A673 (cell line): ENCODE measurements around the gene RAB7B. TPM values are rescaled to one million over a fixed set of nuclear protein-coding genes. Genes with fewer than 3 reads are reported as not detected.

Experiments
- BruUV-seq: library from RNA; stranded (reverse); fragments of 400-500 nt; replicated peaks from 2 replicates; lab custom pipeline; 2021; lab: Mats Ljungman, UMichigan
- CTCF ChIA-PET: fragments of 300-600 bp; sonication (Branson Sonifier 250); formaldehyde crosslinking; loops from one replicate; lab custom pipeline; 2022; ENCODE audit warnings: antibody characterized with exemption; lab: Charles Lee
- POLR2A ChIA-PET: fragments of 300-600 bp; sonication (Branson Sonifier 250); formaldehyde crosslinking; loops from one replicate; lab custom pipeline; 2022; ENCODE audit warnings: antibody characterized with exemption; ENCODE audit not compliant: low non-redundant PET; lab: Charles Lee
- DNase-seq: peaks from one replicate; pipeline ENCODE4 v3.0.0-alpha.2; 2015; ENCODE audit warnings: low spot score
- H3K27ac ChIP-seq: fragments of 200-600 bp; sonication (generic); 2 replicates; pipeline ENCODE4 v1.5.1; 2016; ENCODE audit warnings: mixed run types, low read depth, mild to moderate bottlenecking, mixed read lengths, antibody characterized with exemption, low read length; ENCODE audit not compliant: poor library complexity, severe bottlenecking
- H3K27me3 ChIP-seq: fragments of 200-600 bp; sonication (generic); replicated peaks from 2 replicates; pipeline ENCODE4 v1.6.1; 2017; ENCODE audit warnings: mixed run types, low read depth, mild to moderate bottlenecking, mixed read lengths, antibody characterized with exemption, low read length; ENCODE audit not compliant: insufficient read depth, poor library complexity
- H3K36me3 ChIP-seq: fragments of 200-600 bp; sonication (generic); 2 replicates; pipeline ENCODE4 v1.6.1; 2016; ENCODE audit warnings: mixed run types, mild to moderate bottlenecking, mixed read lengths, antibody characterized with exemption, low read length; ENCODE audit not compliant: insufficient read depth, poor library complexity, severe bottlenecking
- H3K4me1 ChIP-seq: fragments of 200-600 bp; sonication (generic); 2 replicates; pipeline ENCODE4 v1.6.1; 2017; ENCODE audit warnings: mixed run types, mild to moderate bottlenecking, mixed read lengths, antibody characterized with exemption, low read length; ENCODE audit not compliant: insufficient read depth, poor library complexity, severe bottlenecking
- H3K4me3 ChIP-seq: fragments of 200-600 bp; sonication (generic); 2 replicates; pipeline ENCODE4 v1.5.1; 2016; ENCODE audit warnings: low read depth, mixed run types, mild to moderate bottlenecking, mixed read lengths, low read length; ENCODE audit not compliant: poor library complexity, severe bottlenecking
- H3K9me3 ChIP-seq: fragments of 200-600 bp; sonication (generic); 2 replicates; pipeline ENCODE4 v1.6.1; 2016; ENCODE audit warnings: mixed run types, low read depth, mild to moderate bottlenecking, mixed read lengths, antibody characterized with exemption, low read length; ENCODE audit not compliant: poor library complexity, severe bottlenecking
- CTCF ChIP-seq: fragments of 300-800, 200-600 bp; sonication (generic); conservative IDR thresholded peaks from 2 replicates; pipeline ENCODE4 v1.5.1; 2017; ENCODE audit warnings: low read depth, mild to moderate bottlenecking, antibody characterized with exemption, low read length, moderate library complexity, mixed read lengths
- EZH2 ChIP-seq: fragments of 200-600 bp; sonication (generic); IDR thresholded peaks from 2 replicates; pipeline ENCODE4 v1.6.1; 2017; ENCODE audit warnings: borderline replicate concordance, low read depth, mild to moderate bottlenecking, mixed read lengths, antibody characterized with exemption, low read length; ENCODE audit not compliant: poor library complexity, severe bottlenecking
- intact Hi-C: fragments of 100-400 bp; cut with micrococcal nuclease; formaldehyde crosslinking; loops from one replicate; pipeline ENCODE4 v1.10.0; 2022; ENCODE audit not compliant: unreplicated experiment
- total RNA-seq: library from RNA; stranded (reverse); gene quantifications from 2 replicates; pipeline ENCODE4 v1.2.3, GENCODE V29; 2021

The RAB7B gene
- total RNA-seq, 1 experiment from 2014 or later, result 0.11 TPM

GRCh38 chr1:205929496-205930194 is 73.5 kb downstream of the RAB7B start:
- DNase-seq, result no peak
- Histone ChIP-seq H3K9me3 (no peaks in the 10 kb centered on the region), H3K27me3 (no peaks in the 10 kb centered on the region), H3K36me3 (no peaks in the 10 kb centered on the region), H3K4me1 (peaks cover 11% of the 10 kb centered on the region), H3K27ac (no peak overlapping the region), H3K4me3 (no peak overlapping the region)
- BruUV-seq, result no TSS peak
- TF ChIP-seq EZH2 (no peak), CTCF (no peak)
- POLR2A ChIA-PET, result no interaction called here
- CTCF ChIA-PET, result interaction anchor here (1.3 kb wide), 1 partner anchor 48 kb away, joined by 4 read pairs; no protein-coding TSS in a partner anchor
- intact Hi-C loops, result no loop called here

GRCh38 chr1:205928317-205928716 is 74.9 kb downstream of the RAB7B start:
- Histone ChIP-seq H3K4me1 (peaks cover 11% of the 10 kb centered on the region), H3K27me3 (no peaks in the 10 kb centered on the region), H3K9me3 (no peaks in the 10 kb centered on the region), H3K36me3 (no peaks in the 10 kb centered on the region), H3K4me3 (no peak overlapping the region), H3K27ac (no peak overlapping the region)
- no peak for DNase-seq
- BruUV-seq, result no TSS peak
- TF ChIP-seq CTCF (no peak), EZH2 (no peak)
- POLR2A ChIA-PET, result no interaction called here
- intact Hi-C loops, result no loop called here
- CTCF ChIA-PET, result no interaction called here

- Histone ChIP-seq H3K9me3 (no peaks in the 10 kb centered on the region), H3K4me1 (peaks cover 11% of the 10 kb centered on the region), H3K27me3 (no peaks in the 10 kb centered on the region), H3K27ac (no peak overlapping the region), H3K36me3 (no peaks in the 10 kb centered on the region), H3K4me3 (no peak overlapping the region)
- no TSS peak for BruUV-seq
- CTCF ChIA-PET, result interaction anchor here (1.0 kb wide), 1 partner anchor 50 kb away, joined by 3 read pairs; no protein-coding TSS in a partner anchor
- POLR2A ChIA-PET, result no interaction called here
- no peak for TF ChIP-seq CTCF
- intact Hi-C loops, result no loop called here
- no peak for DNase-seq
Observed at GRCh38 chr1:205927676-205928075, 75.5 kb downstream of the RAB7B start.
